Hematopoietic multipotent progenitor cell treated with erythropoietin and hydrocortisone succinate and interleukin-3 and kit ligand, for 6 days (in vitro differentiated cells): ENCODE results near the gene WFDC5.

Experiments used
- DNase-seq: peaks from one replicate; pipeline ENCODE4 v3.0.0-alpha.2; 2015

Gene WFDC5

GRCh38 chr20:45113865-45114264, 1.1 kb downstream of the WFDC5 start:
- no peak for DNase-seq

GRCh38 chr20:45112754-45113153, 2.2 kb downstream of the WFDC5 start:
- DNase-seq: no peak

GRCh38 chr20:45111799-45112471, 3.0 kb downstream of the WFDC5 start:
- peak; percentile 43 for DNase-seq

- DNase-seq: no peak
Observed at GRCh38 chr20:45111285-45111684, 3.7 kb downstream of the WFDC5 start.

GRCh38 chr20:45110301-45110700, 4.7 kb downstream of the WFDC5 start:
- no peak for DNase-seq

- DNase-seq: no peak
Observed at GRCh38 chr20:45109634-45110033, 5.3 kb downstream of the WFDC5 start.

GRCh38 chr20:45105317-45105716, 9.7 kb downstream of the WFDC5 start:
- no peak for DNase-seq

GRCh38 chr20:45104786-45105185, 10.2 kb downstream of the WFDC5 start:
- DNase-seq: no peak

- DNase-seq: no peak
Observed at GRCh38 chr20:45103072-45103471, 11.9 kb downstream of the WFDC5 start.

GRCh38 chr20:45101333-45101850, 13.6 kb downstream of the WFDC5 start:
- DNase-seq: no peak

GRCh38 chr20:45100563-45101245, 14.3 kb downstream of the WFDC5 start, which contains the start of gene KCNS1:
Gene KCNS1 (minus strand): TSS chr20:45101127. CDS start chr20:45099236, 1,891 bp downstream.
- peak; percentile 23 for DNase-seq

- DNase-seq: peak; percentile 55
Observed at GRCh38 chr20:45098103-45098773, 16.7 kb downstream of the WFDC5 start.

- DNase-seq: peak; percentile 78
Observed at GRCh38 chr20:45097485-45098102, 17.4 kb downstream of the WFDC5 start.

- DNase-seq: no peak
Observed at GRCh38 chr20:45096781-45097180, 18.2 kb downstream of the WFDC5 start.

GRCh38 chr20:45095805-45096238, 19.2 kb downstream of the WFDC5 start:
- peak; percentile 87 for DNase-seq

GRCh38 chr20:45094864-45095574, 20.0 kb downstream of the WFDC5 start:
- DNase-seq: no peak

- no peak for DNase-seq
Observed at GRCh38 chr20:45094201-45094600, 20.8 kb downstream of the WFDC5 start.

GRCh38 chr20:45092898-45093297, 22.1 kb downstream of the WFDC5 start:
- no peak for DNase-seq

GRCh38 chr20:45091366-45091765, 23.6 kb downstream of the WFDC5 start:
- DNase-seq: no peak

GRCh38 chr20:45090481-45090880, 24.5 kb downstream of the WFDC5 start:
- no peak for DNase-seq

- DNase-seq: no peak
Observed at GRCh38 chr20:45088247-45088646, 26.7 kb downstream of the WFDC5 start.

GRCh38 chr20:45087814-45088213, 27.2 kb downstream of the WFDC5 start:
- no peak for DNase-seq
